HepG2 (cell line): ENCODE data around the gene CLDN7. TPM values are rescaled to one million over a fixed set of nuclear protein-coding genes. Genes with fewer than 3 reads are reported as not detected.
A peak's percentile ranks its signal among the peaks of the same experiment; 100 is the strongest.

Experiments
- ARID2 ChIP-seq: sonication (generic); formaldehyde crosslinking; IDR thresholded peaks from 2 replicates; pipeline ENCODE4 v1.8.1; 2022; ENCODE audit warnings: mild to moderate bottlenecking, missing genetic modification reagents, borderline replicate concordance
- ATAD3A ChIP-seq: sonication (generic); formaldehyde crosslinking; IDR thresholded peaks from 2 replicates; pipeline ENCODE4 v1.4.0; 2020; ENCODE audit warnings: missing genetic modification reagents
- BCL3 ChIP-seq: sonication (generic); formaldehyde crosslinking; IDR thresholded peaks from 2 replicates; pipeline ENCODE4 v1.5.1; 2020; ENCODE audit warnings: mild to moderate bottlenecking, missing genetic modification reagents, moderate library complexity
- CCAR2 ChIP-seq: fragments of 200-400 bp; formaldehyde crosslinking; optimal IDR thresholded peaks from 2 replicates; pipeline ENCODE3; 2018; ENCODE audit warnings: low read depth, mild to moderate bottlenecking, low read length, moderate library complexity
- DMAP1 ChIP-seq: IDR thresholded peaks from 2 replicates; pipeline ENCODE4 v1.6.1; 2016
- DPF2 ChIP-seq: sonication (generic); formaldehyde crosslinking; IDR thresholded peaks from 2 replicates; pipeline ENCODE4 v1.4.0; 2020; ENCODE audit warnings: mild to moderate bottlenecking, low read depth, missing genetic modification reagents, borderline replicate concordance
- ETV5 ChIP-seq: IDR thresholded peaks from 2 replicates; pipeline ENCODE4 v1.6.1; 2018; ENCODE audit warnings: missing biosample characterization, missing genetic modification reagents, inconsistent platforms, borderline replicate concordance
- FOXA1 ChIP-seq, 2 experiments: fragments of 450-650 bp in 1 of 2; sonication (generic) in 1 of 2; formaldehyde crosslinking in 1 of 2; IDR thresholded peaks; 2 replicates each; pipeline versions ENCODE4 v1.4.0 to v1.6.1; 2016 to 2020; ENCODE audit warnings: missing genetic modification reagents in 1 of 2
- MTA3 ChIP-seq: sonication (generic); formaldehyde crosslinking; IDR thresholded peaks from 2 replicates; pipeline ENCODE4 v1.4.0; 2020; ENCODE audit warnings: missing genetic modification reagents
- PAWR ChIP-seq: sonication (generic); formaldehyde crosslinking; IDR thresholded peaks from 2 replicates; pipeline ENCODE4 v1.4.0; 2020; ENCODE audit warnings: missing genetic modification reagents, mild to moderate bottlenecking, borderline replicate concordance
- RFX5 ChIP-seq: IDR thresholded peaks from 2 replicates; pipeline ENCODE4 v1.6.1; 2011; ENCODE audit warnings: low read depth, low read length, improper control_type of control experiment
- SMAD9 ChIP-seq: sonication (generic); formaldehyde crosslinking; IDR thresholded peaks from 2 replicates; pipeline ENCODE4 v1.5.1; 2020; ENCODE audit warnings: mild to moderate bottlenecking, missing genetic modification reagents
- SNRNP70 ChIP-seq: fragments of 200-400 bp; formaldehyde crosslinking; IDR thresholded peaks from 2 replicates; pipeline ENCODE4 v1.6.1; 2017; ENCODE audit warnings: mild to moderate bottlenecking, low read depth, low read length, moderate library complexity
- SOX13 ChIP-seq, 3 experiments: fragments of 450-650 bp in 1 of 3; sonication (generic) in 1 of 3; formaldehyde crosslinking in 1 of 3; IDR thresholded peaks in 2 of 3; conservative IDR thresholded peaks in 1 of 3; 2 replicates each; pipeline versions ENCODE4 v1.5.0 to v1.6.1; 2016 to 2020; ENCODE audit warnings: antibody characterized with exemption in 1 of 3, mild to moderate bottlenecking in 1 of 3, missing compliant biosample characterization in 1 of 3, missing genetic modification reagents in 1 of 3, moderate library complexity in 1 of 3
- SOX6 ChIP-seq, 2 experiments: fragments of 450-650 bp in 1 of 2; sonication (generic) in 1 of 2; formaldehyde crosslinking in 1 of 2; IDR thresholded peaks; 2 replicates each; pipeline versions ENCODE4 v1.4.0 to v1.6.1; 2017 to 2020; ENCODE audit warnings: antibody characterized with exemption in 1 of 2, mild to moderate bottlenecking in 1 of 2, missing genetic modification reagents in 1 of 2
- ZC3H13 ChIP-seq: sonication (generic); formaldehyde crosslinking; IDR thresholded peaks from 2 replicates; pipeline ENCODE4 v1.8.1; 2023; ENCODE audit warnings: mild to moderate bottlenecking, missing genetic modification reagents, moderate library complexity
- ZNF142 ChIP-seq: sonication (generic); formaldehyde crosslinking; IDR thresholded peaks from 2 replicates; pipeline ENCODE4 v1.4.0; 2020; ENCODE audit warnings: missing genetic modification reagents
- ZNF235 ChIP-seq: sonication (generic); formaldehyde crosslinking; IDR thresholded peaks from 2 replicates; pipeline ENCODE4 v1.8.1; 2023; ENCODE audit warnings: mild to moderate bottlenecking, missing genetic modification reagents, borderline replicate concordance
- ZNF3 ChIP-seq: IDR thresholded peaks from 2 replicates; pipeline ENCODE4 v1.7.0; 2017; ENCODE audit warnings: inconsistent platforms
- ZNF354B ChIP-seq: sonication (generic); formaldehyde crosslinking; IDR thresholded peaks from 2 replicates; pipeline ENCODE4 v1.8.0; 2022; ENCODE audit warnings: mild to moderate bottlenecking, missing genetic modification reagents
- ZNF549 ChIP-seq: sonication (generic); formaldehyde crosslinking; IDR thresholded peaks from 2 replicates; pipeline ENCODE4 v1.5.0; 2020; ENCODE audit warnings: missing genetic modification reagents
- ZNF788 ChIP-seq: sonication (generic); formaldehyde crosslinking; IDR thresholded peaks from 2 replicates; pipeline ENCODE4 v1.5.0; 2020; ENCODE audit warnings: mild to moderate bottlenecking, missing genetic modification reagents, borderline replicate concordance
- ZNF790 ChIP-seq: sonication (generic); formaldehyde crosslinking; IDR thresholded peaks from 2 replicates; pipeline ENCODE4 v1.8.0; 2022; ENCODE audit warnings: missing genetic modification reagents, mild to moderate bottlenecking, borderline replicate concordance
- polyA plus RNA-seq, 8 experiments: library from polyadenylated mRNA; depleted of rRNA in 3 of 8; stranded (reverse) in 7 of 8; unstranded in 1 of 8; fragments of >200 nt; fragmentation: Illumina TruSeq in 4 of 8; extraction: Trizol in 4 of 8; gene quantifications; 2 replicates each; pipeline versions ENCODE4 v1.2.1 to v1.2.3, GENCODE V29; 2011 to 2016; ENCODE audit warnings: low read depth in 4 of 8, missing spikeins in 1 of 8, mixed read lengths in 1 of 8; ENCODE audit not compliant: insufficient read depth in 1 of 8
- total RNA-seq, 5 experiments: library from RNA; depleted of rRNA; stranded (reverse); fragments of >200 nt; fragmentation: Illumina TruSeq; extraction: Trizol; gene quantifications; 2 replicates each; pipeline ENCODE4 v1.2.3, GENCODE V29; 2016; ENCODE audit warnings: low read depth in 1 of 5

The CLDN7 gene
- total and polyA plus RNA-seq, 2 of the 13 experiments (the other 11 are each of a cell fraction or from before 2014, with no cell fraction given), result not detected

DNA sequence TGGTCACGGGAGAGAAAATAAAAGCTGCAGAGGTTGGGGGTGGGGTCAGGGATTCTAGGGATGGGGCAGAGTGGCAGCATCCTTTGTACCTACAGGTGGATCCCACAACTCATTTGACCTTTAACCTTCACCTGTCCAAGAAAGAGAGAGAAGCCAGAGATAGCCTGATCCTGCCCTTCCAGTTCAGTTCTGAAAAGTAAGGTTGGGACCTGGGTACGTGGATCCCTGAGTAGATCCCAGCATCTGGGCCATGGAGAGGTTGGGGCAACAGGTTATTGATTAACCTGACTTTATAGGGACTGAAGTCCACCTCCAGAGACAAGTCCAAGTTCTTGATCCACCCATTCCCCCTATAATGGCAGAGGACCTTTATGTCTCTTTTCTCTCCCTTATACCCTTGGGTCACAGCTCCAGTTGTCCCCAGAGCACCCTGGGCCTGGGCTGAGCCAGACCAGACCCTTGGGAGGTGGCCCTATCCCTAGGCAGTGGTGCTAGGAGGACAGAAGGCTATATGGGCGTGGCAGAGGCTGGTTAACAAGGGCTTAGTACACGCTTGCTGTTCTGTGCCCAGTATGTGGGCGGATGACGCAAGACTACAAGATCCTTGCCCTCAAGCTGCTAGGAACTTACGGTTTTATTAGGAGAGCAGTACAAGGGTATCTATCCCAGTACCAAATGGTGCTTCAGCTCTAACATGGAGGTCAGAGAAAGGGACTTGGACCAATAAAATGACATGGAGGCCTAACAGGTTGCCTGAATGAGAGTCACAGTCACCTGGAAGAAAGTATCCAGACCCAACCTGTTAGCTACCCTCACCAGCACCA, 3.3 kb downstream of the CLDN7 start (continued):
- TF ChIP-seq ZNF142 (CRISPR knock-in tag), result no peak
- TF ChIP-seq CCAR2, result no peak
- no peak for TF ChIP-seq ZNF549
- peak; percentile 65; the same call in 1 of the 2 replicates for TF ChIP-seq BCL3 (CRISPR knock-in tag)
- no peak; the same call in 1 of the 2 replicates for TF ChIP-seq ETV5 (CRISPR knock-in tag)
- no peak for TF ChIP-seq ATAD3A (CRISPR knock-in tag)
- TF ChIP-seq ZNF788, result no peak; the same call in 1 of the 2 replicates
- TF ChIP-seq SOX6 (IDR thresholded peaks at IDR 0.05), result no peak
- peak; percentile 93 for TF ChIP-seq SOX6 (CRISPR knock-in tag; IDR thresholded peaks at IDR 0.05)
- TF ChIP-seq ZNF354B, result no peak
- TF ChIP-seq ZC3H13 (CRISPR knock-in tag), result no peak
- 0 out of 2 replicates have a peak, but pooled peaks have one; percentile 17 for TF ChIP-seq RFX5
- TF ChIP-seq MTA3 (CRISPR knock-in tag), result no peak
- TF ChIP-seq SOX13 (IDR thresholded peaks at IDR 0.05), result no peak
- TF ChIP-seq SOX13 (CRISPR knock-in tag; conservative IDR thresholded peaks at IDR 0.05 in 1 of 2, IDR thresholded peaks at IDR 0.05 in 1 of 2), result peak in 1 of 2 experiments; percentile 39; a peak in 2 of 4 replicates
- TF ChIP-seq ARID2 (CRISPR knock-in tag), result no peak
- TF ChIP-seq DPF2 (CRISPR knock-in tag), result 0 out of 2 replicates have a peak, but pooled peaks have one; percentile 18
- no peak for TF ChIP-seq SMAD9 (CRISPR knock-in tag)
- peak; percentile 67; the same call in 1 of the 2 replicates for TF ChIP-seq ZNF235
- peak; percentile 72 for TF ChIP-seq DMAP1 (CRISPR knock-in tag)
- no peak for TF ChIP-seq PAWR (CRISPR knock-in tag)
- TF ChIP-seq ZNF3 (CRISPR knock-in tag), result no peak
- TF ChIP-seq SNRNP70, result no peak
- no peak for TF ChIP-seq FOXA1 (IDR thresholded peaks at IDR 0.05)
- no peak for TF ChIP-seq FOXA1 (CRISPR knock-in tag; IDR thresholded peaks at IDR 0.05)
- no peak for TF ChIP-seq ZNF790
